Right lobe of liver (tissue), 4 donors: ENCODE measurements around the gene ACTR5.

Source experiments
- CTCF ChIP-seq, 4 donors: fragments of 200-600 bp in 3 of 4; fragments of 450-650 bp in 1 of 4; IDR thresholded peaks; one replicate each; pipeline versions ENCODE4 v1.5.1 to v1.8.0; 2016 to 2022; ENCODE audit warnings: antibody characterized with exemption in 4 of 4, mild to moderate bottlenecking in 2 of 4
- POLR2A ChIP-seq: fragments of 450-650 bp; IDR thresholded peaks from one replicate; pipeline ENCODE4 v1.6.1; 2017; ENCODE audit warnings: antibody characterized with exemption, mild to moderate bottlenecking
- donor health status: DM: no; HTN: no; CAD: no.
- donor health status: DM: no; HTN: no; CAD: no.
- donor health status: DM: no; HTN: yes; CAD: no.

GRCh38 chr20:38725931-38726803 lies 22.1 kb upstream of the ACTR5 start:
- TF ChIP-seq CTCF (IDR thresholded peaks at IDR 0.05) (peak in 1 of 4 donors; percentile 25), POLR2A (no peak)
